HG03565 (cell line): ENCODE measurements around the gene HPS6.

Source experiments
- ATAC-seq: cut with Tn5 transposase; IDR thresholded peaks from one replicate; pipeline ENCODE4 v1.9.1; 2021; ENCODE audit warnings: mild to moderate bottlenecking, moderate library complexity; ENCODE audit not compliant: unreplicated experiment

The HPS6 gene

GRCh38 chr10:102115775-102116174, 50.6 kb downstream of the HPS6 start:
- no peak for ATAC-seq

GRCh38 chr10:102116656-102117055, 51.5 kb downstream of the HPS6 start:
- no peak for ATAC-seq
